ENCODE data around the gene KLHL13. TPM values are rescaled to one million over a fixed set of nuclear protein-coding genes. Genes with fewer than 3 reads are reported as not detected.

The KLHL13 gene
- total and polyA plus RNA-seq, 2 of the 8 experiments (the other 6 are each of a cell fraction or from before 2014, with no cell fraction given) = 6.4 to 12.8 TPM

GRCh38 chrX:117992192-117992723, 124.4 kb downstream of the KLHL13 start:
- Histone ChIP-seq H3K79me2 (ENCODE audit: control insufficient read depth in 1 of 2, insufficient read depth in 2 of 2, low read length in 2 of 2) (no peaks in the 10 kb centered on the region), H4K91ac (replicated peaks; ENCODE audit: insufficient read length, low read length) (no peak overlapping the region), H4K5ac (ENCODE audit: insufficient read length, low read depth, low read length) (no peak overlapping the region), H2AFZ (ENCODE audit: low read length) (no peak overlapping the region), H3K14ac (ENCODE audit: insufficient read length) (no peak overlapping the region), H2BK15ac (ENCODE audit: low read length) (no peak overlapping the region), H3K4me3 (ENCODE audit: extremely low read depth in 1 of 4, insufficient read depth in 2 of 4, low read depth in 3 of 4, low read length in 4 of 4) (no peak overlapping the region), H3K4me1 (replicated peaks in 1 of 4; ENCODE audit: control insufficient read depth in 3 of 4, insufficient read depth in 4 of 4, low read length in 3 of 4) (peaks cover 0 to 4% (median 0%) of the 10 kb centered on the region in 4 experiments; a peak in 1 of 7 replicates), H3K4ac (replicated peaks; ENCODE audit: insufficient read length, low read depth, low read length) (no peak overlapping the region), H2BK120ac (replicated peaks; ENCODE audit: low read depth, low read length) (no peak overlapping the region), H3K18ac (ENCODE audit: extremely low read depth, low read length) (no peak overlapping the region), H3K9ac (replicated peaks in 1 of 4; ENCODE audit: extremely low read depth in 1 of 4, low read depth in 3 of 4, low read length in 3 of 4) (no peak overlapping the region), H3K27me3 (replicated peaks in 1 of 4; ENCODE audit: control insufficient read depth in 3 of 4, extremely low read depth in 1 of 4, insufficient read depth in 3 of 4, low read length in 3 of 4) (no peaks in the 10 kb centered on the region), H3K23ac (ENCODE audit: insufficient read length) (no peak overlapping the region), H4K20me1 (replicated peaks in 1 of 2; ENCODE audit: control insufficient read depth in 1 of 2, insufficient read depth in 2 of 2, low read length in 2 of 2) (no peaks in the 10 kb centered on the region), H3K4me2 (ENCODE audit: insufficient read depth in 1 of 2, low read depth in 2 of 2, low read length in 2 of 2) (no peak overlapping the region), H3K36me3 (ENCODE audit: control insufficient read depth in 2 of 4, insufficient read depth in 4 of 4, low read length in 3 of 4) (no peaks in the 10 kb centered on the region), H3K9me3 (ENCODE audit: insufficient read depth in 2 of 2, low read depth in 1 of 2, low read length in 1 of 2) (no peaks in the 10 kb centered on the region), H3K56ac (replicated peaks; ENCODE audit: insufficient read length, low read depth, low read length) (no peak overlapping the region), H2BK5ac (ENCODE audit: low read depth, low read length) (no peak overlapping the region), H4K8ac (ENCODE audit: extremely low read depth, insufficient read depth, low read length) (no peak overlapping the region), H3K23me2 (ENCODE audit: low read depth, low read length) (no peaks in the 10 kb centered on the region), H2BK12ac (ENCODE audit: low read depth, low read length) (no peak overlapping the region), H2AK5ac (ENCODE audit: low read depth, low read length) (no peak overlapping the region), H3K79me1 (ENCODE audit: low read depth, low read length) (no peaks in the 10 kb centered on the region), H2BK20ac (ENCODE audit: low read length) (no peak overlapping the region), H3K27ac (ENCODE audit: low read depth, low read length) (no peak overlapping the region)
- POLR2A ChIA-PET (ENCODE audit: partially characterized antibody) = no interaction called here
- DNase-seq (ENCODE audit: low read depth in 1 of 2, low spot score in 2 of 2) = no peak
- 75% methylated on average over 1 of the region's 1 CpG; no CpG with 5 or more reads in 1 of the 2 experiments for WGBS, 2 experiments (ENCODE audit: extremely low coverage in 1 of 2, insufficient coverage in 1 of 2, insufficient read length in 1 of 2, insufficient replicate concordance in 2 of 2, low coverage in 1 of 2, low lambda C conversion rate in 2 of 2, missing lambda C conversion rate in 1 of 2)
- no peak for FAIRE-seq
- CTCF ChIA-PET (ENCODE audit: partially characterized antibody) = no interaction called here
- no peak for TF ChIP-seq CBX5 (IDR thresholded peaks at IDR 0.05; ENCODE audit: low read depth, low read length)
- no peak for TF ChIP-seq RFX5 (IDR thresholded peaks at IDR 0.05; ENCODE audit: borderline replicate concordance, low read depth, low read length)
- TF ChIP-seq TAF7 (optimal IDR thresholded peaks at IDR 0.05; ENCODE audit: borderline replicate concordance, low read depth, low read length) = no peak

Data from H1 (cell line).